ENCODE results near the gene ANO7.

Gene ANO7

DNA sequence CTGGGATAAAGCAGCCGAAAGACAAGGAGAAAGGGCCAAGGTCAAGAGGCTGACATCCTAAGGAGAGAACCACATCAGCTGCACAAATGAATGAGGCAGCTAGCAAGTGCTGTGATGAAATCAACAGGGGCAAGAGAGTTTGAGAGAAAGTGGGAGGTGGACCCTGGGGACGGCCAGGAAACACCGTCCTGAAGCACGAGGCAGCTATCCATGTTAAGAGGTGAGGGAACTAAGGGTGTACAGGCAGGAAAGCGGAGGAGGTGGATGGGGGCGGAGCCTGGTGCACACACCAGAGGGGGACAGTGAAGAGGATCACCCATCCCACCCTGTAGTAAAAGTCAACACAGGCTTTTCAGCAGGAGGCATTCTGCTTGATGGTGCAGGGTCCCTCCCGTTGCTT is 74.6 kb downstream of the ANO7 start:
- Histone ChIP-seq H3K27me3 (no peaks in the 10 kb centered on the region), H3K9me3 (no peaks in the 10 kb centered on the region), H3K36me3 (peaks cover 83% of the 10 kb centered on the region), H3K4me1 (no peaks in the 10 kb centered on the region), H3K4me3 (ENCODE audit: low read depth, low read length) (no peak overlapping the region)
- TF ChIP-seq, protein P1, sequence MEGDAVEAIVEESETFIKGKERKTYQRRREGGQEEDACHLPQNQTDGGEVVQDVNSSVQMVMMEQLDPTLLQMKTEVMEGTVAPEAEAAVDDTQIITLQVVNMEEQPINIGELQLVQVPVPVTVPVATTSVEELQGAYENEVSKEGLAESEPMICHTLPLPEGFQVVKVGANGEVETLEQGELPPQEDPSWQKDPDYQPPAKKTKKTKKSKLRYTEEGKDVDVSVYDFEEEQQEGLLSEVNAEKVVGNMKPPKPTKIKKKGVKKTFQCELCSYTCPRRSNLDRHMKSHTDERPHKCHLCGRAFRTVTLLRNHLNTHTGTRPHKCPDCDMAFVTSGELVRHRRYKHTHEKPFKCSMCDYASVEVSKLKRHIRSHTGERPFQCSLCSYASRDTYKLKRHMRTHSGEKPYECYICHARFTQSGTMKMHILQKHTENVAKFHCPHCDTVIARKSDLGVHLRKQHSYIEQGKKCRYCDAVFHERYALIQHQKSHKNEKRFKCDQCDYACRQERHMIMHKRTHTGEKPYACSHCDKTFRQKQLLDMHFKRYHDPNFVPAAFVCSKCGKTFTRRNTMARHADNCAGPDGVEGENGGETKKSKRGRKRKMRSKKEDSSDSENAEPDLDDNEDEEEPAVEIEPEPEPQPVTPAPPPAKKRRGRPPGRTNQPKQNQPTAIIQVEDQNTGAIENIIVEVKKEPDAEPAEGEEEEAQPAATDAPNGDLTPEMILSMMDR (IDR thresholded peaks at IDR 0.05; ENCODE audit: low read depth, low read length): no peak
- no peak for DNase-seq

DNA sequence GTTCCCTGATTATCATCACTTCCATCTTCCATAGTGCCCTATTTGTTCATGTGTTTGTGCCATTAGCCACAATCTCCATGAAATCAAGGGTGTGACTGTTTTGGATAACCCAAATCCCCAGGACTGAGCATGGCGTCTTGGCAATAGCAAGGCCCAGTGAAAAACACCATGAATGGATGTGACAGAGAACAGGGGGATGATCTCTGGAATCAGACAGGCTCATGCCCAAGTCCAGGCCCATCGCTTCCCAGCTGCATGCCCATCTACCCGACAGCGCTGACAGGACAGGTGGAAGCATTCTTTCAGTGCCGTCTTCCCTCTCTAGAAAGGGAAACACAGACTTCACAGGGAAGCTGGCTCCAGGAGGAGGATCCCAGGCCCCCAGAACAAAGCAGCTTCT is 77.0 kb downstream of the ANO7 start:
- H3K27me3 ChIP-seq: no peaks in the 10 kb centered on the region
- peaks cover 67% of the 10 kb centered on the region for H3K36me3 ChIP-seq
- H3K9me3 ChIP-seq: no peaks in the 10 kb centered on the region
- no peak overlapping the region for H3K4me3 ChIP-seq (ENCODE audit: low read depth, low read length)
- no peaks in the 10 kb centered on the region for H3K4me1 ChIP-seq
- TF ChIP-seq, protein P1 (IDR thresholded peaks at IDR 0.05; ENCODE audit: low read depth, low read length): no peak
- no peak for DNase-seq

DNA sequence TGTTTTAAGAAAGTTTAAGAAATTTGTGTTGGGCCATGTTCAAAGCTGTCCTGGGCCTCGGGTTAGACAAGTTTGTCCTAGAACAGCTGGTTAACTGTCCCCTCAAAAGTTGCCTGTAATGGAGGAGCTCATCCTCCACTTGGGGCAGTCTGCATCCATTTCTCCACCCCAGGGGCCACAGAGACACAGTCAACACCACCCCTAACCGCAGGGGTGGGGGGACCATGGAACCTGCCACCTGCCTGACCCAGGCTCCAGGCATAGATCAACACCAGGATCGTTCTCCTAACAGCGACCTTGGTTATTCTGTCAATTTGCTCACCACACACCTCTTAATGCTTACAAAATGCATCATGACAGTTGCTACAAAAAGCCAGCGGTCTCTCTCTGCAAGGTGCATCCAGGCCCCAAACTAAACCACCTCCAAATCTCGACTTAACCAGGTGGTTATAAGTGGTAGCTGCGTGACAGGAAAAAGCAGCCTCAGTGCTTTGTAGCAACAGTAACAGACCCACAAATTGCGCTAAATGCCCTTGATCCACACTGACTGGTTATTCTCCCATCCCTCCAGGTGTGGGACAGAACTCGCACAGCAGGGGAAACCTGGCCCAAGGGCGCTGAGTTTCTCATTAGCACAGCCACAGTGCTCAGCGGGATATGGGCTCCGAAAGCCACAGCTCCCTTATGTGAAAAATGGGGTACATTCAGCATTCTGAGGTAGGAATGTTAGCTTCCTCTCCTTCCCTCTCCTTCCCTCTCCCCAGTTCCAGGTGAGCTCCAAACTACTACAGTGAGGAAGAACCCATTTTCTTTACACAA is 79.0 kb downstream of the ANO7 start:
- peaks cover 5% of the 10 kb centered on the region; the same call in 1 of the 2 replicates for H3K4me1 ChIP-seq
- TF ChIP-seq, protein P1 (IDR thresholded peaks at IDR 0.05; ENCODE audit: low read depth, low read length): no peak
- H3K36me3 ChIP-seq: peaks cover 49% of the 10 kb centered on the region
- H3K9me3 ChIP-seq: no peaks in the 10 kb centered on the region
- H3K27me3 ChIP-seq: no peaks in the 10 kb centered on the region
- no peak for DNase-seq
- no peak overlapping the region for H3K4me3 ChIP-seq (ENCODE audit: low read depth, low read length)

DNA sequence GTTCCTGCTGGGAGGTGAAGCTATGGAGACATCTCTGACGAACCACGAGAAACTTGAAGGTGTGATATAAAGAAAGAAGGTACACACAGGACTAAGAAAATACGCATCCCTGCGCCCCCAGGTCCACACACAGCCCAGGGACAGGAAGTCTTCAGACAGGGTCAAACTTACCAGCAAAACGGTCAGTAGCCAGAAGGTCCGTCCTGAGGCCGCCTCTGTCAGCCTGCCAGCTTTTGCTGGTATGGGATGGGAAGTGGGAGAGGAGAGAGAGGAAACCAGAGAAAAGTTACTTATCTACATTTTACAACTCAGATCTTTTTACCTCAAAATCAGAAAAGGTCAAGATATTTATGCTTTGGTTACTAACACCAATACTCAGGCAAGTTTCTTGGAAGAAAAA is 79.8 kb downstream of the ANO7 start:
- Histone ChIP-seq H3K36me3 (peaks cover 41% of the 10 kb centered on the region), H3K4me1 (peaks cover 5% of the 10 kb centered on the region; the same call in 1 of the 2 replicates), H3K9me3 (no peaks in the 10 kb centered on the region), H3K4me3 (ENCODE audit: low read depth, low read length) (no peak overlapping the region), H3K27me3 (no peaks in the 10 kb centered on the region)
- no peak for DNase-seq
- TF ChIP-seq, protein P1 (IDR thresholded peaks at IDR 0.05; ENCODE audit: low read depth, low read length): no peak

DNA sequence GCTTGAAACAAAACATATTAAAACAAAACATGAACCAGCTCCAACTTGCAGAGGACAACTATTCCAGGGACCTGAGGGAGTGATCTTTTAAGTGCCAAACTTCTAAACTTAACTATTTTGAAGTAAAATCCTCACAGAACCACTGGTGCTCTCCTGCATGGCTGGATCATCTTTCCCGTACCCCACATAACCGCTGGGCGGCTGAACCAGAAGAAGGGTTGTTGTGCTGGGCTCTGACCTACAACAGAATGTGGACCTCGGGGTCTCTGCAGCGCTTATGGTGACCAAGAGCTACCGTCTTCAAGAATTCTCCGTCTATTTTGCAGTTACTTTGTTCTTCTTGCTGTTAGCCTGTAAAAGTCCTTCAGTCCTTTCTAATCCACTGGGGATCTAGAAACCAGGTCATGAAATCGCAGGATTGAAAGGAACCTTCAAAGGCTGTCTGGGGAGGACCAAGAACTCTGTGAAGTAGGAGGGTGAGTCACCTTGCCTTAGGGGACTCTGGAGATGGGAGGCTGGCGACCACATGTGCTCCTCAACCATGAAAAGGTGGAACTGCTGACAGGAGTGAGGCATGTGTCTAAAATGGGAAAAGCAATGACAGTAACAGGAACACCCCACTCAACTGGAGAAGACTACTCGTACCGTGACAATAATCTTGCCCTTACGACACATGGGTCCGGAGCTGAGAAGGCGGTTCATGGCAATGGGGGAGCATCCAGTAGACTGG is 80.4 kb downstream of the ANO7 start:
- Histone ChIP-seq H3K27me3 (no peaks in the 10 kb centered on the region), H3K4me1 (peaks cover 5% of the 10 kb centered on the region; the same call in 1 of the 2 replicates), H3K36me3 (peaks cover 35% of the 10 kb centered on the region), H3K9me3 (no peaks in the 10 kb centered on the region), H3K4me3 (ENCODE audit: low read depth, low read length) (no peak overlapping the region)
- no peak for DNase-seq
- TF ChIP-seq, protein P1 (IDR thresholded peaks at IDR 0.05; ENCODE audit: low read depth, low read length): no peak

Measured in BE2C (cell line).